Activated T-helper 2 cell treated with anti-CD3 and anti-CD28 coated beads, Interferon-gamma antibody, Interleukin-2, Interleukin-4, amounts not matched to agents 10 μg/mL and 5 μg/mL and 100 μg/mL, durations not matched to agents 14 hours and 24 hours and 36 hours (primary cell): ENCODE data around the gene OTC. TPM values are rescaled to one million over a fixed set of nuclear protein-coding genes. Genes with fewer than 3 reads are reported as not detected.

ENCODE experiments used
- DNase-seq: peaks from one replicate; pipeline ENCODE4 v3.0.0; 2021; ENCODE audit warnings: low spot score
- H3K27ac Mint-ChIP-seq: one replicate; pipeline ENCODE4 v1.8.0; 2021; ENCODE audit warnings: mixed read lengths
- H3K27me3 Mint-ChIP-seq: one replicate; pipeline ENCODE4 v1.8.0; 2021; ENCODE audit warnings: low read depth, mixed read lengths
- H3K36me3 Mint-ChIP-seq: one replicate; pipeline ENCODE4 v1.8.0; 2021; ENCODE audit warnings: low read depth, mixed read lengths
- H3K4me1 Mint-ChIP-seq: one replicate; pipeline ENCODE4 v1.8.0; 2021; ENCODE audit warnings: low read depth, mixed read lengths
- H3K4me3 Mint-ChIP-seq: one replicate; pipeline ENCODE4 v1.8.0; 2021; ENCODE audit warnings: low read depth, mild to moderate bottlenecking, moderate library complexity, mixed read lengths
- H3K9me3 Mint-ChIP-seq: one replicate; pipeline ENCODE4 v1.8.0; 2021; ENCODE audit warnings: mixed read lengths
- intact Hi-C: fragments of 100-400 bp; cut with micrococcal nuclease; formaldehyde crosslinking; loops from one replicate; pipeline ENCODE4 v1.15.1; 2023
- total RNA-seq: library from RNA; stranded (reverse); gene quantifications from 2 replicates; pipeline ENCODE4 v1.2.3, GENCODE V29; 2022

The OTC gene
- total RNA-seq, 1 donor from 2014 or later, result not detected

DNA sequence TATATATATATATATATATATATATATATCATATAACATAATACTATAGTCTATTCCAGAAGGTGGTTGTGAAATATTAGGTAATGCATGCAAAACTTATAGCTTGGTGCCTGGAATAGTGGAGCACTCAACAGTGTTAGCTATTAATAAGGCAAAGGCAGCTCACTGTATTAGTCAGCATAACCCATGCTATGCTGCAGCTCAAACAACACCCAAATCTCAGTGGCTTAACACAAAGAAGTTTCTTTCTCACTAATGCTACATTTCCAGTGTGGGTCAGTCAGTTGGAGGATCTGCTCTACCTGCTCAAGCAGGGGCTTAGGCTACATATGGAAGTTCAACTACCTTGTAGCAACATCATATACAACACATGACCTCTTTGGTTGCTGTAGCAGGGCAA lies 19.9 kb upstream of the OTC start:
- no peak for DNase-seq
- intact Hi-C loops, result no loop called here
- Mint-ChIP-seq H3K4me1 (peaks cover 14% of the 10 kb centered on the region), H3K4me3 (no peak overlapping the region), H3K9me3 (no peaks in the 10 kb centered on the region), H3K27ac (no peak overlapping the region), H3K36me3 (no peaks in the 10 kb centered on the region), H3K27me3 (peaks cover 7% of the 10 kb centered on the region)

DNA sequence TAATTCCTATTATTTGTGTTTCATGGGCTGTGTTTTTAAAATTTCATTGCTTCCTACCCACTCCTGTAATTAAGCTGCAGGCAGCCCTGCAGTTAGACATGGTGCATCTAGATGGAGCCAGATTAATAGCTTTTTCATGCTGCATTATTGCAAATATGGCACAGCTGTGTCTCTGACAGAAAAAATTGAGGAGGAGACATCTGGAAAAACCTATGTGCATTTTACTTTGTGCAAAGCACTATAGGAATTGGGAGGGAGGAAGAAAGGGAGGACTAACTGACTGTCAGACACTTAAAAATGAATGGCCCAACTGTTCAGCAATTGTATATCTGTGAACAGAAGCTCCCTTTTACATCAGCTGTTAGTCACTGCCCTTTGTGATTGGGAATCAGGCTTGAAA lies 17.0 kb upstream of the OTC start:
- no peaks in the 10 kb centered on the region for H3K9me3 Mint-ChIP-seq

DNA sequence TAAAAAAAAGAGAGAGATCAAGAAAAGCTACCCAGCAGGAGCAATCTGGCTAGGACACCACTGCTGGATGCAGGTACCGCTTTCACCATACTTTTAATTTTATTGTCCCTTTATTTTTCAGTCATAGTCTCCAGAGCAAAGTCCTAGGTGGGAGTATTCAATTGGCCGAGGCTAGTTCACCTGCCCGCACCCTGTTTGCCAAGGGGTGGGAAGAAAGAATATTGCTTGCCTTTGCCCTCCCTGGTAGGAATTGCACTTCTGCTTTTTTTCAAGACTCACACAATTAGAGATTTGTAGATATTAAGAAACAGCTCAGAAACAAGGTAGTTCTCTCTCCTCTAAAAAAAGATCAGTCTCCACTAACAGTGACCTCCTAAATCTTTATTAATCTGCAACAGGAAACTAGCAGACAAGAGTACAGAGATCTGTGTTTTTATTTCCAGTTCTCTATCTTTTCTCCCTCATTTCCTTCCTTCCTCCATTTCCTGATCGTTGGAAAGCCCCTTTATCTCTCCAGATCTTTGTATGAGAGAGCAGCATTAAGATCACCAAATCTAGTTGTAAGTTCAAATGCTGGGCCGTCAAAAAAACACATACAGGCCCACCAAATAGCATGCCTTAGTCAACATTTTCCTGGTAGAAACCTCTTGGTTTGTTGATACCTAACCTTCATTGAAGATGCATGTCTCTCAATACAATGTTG lies 15.7 kb upstream of the OTC start:
- Mint-ChIP-seq H3K4me3 (no peak overlapping the region), H3K4me1 (no peaks in the 10 kb centered on the region), H3K9me3 (no peaks in the 10 kb centered on the region), H3K27ac (no peak overlapping the region), H3K36me3 (no peaks in the 10 kb centered on the region), H3K27me3 (peaks cover 13% of the 10 kb centered on the region)
- no peak for DNase-seq
- intact Hi-C loops, result no loop called here

More for the DNA sequence above, 17.0 kb upstream of the OTC start:
- Mint-ChIP-seq H3K27ac (no peak overlapping the region), H3K36me3 (no peaks in the 10 kb centered on the region), H3K4me1 (no peaks in the 10 kb centered on the region), H3K27me3 (peaks cover 7% of the 10 kb centered on the region), H3K4me3 (no peak overlapping the region)
- intact Hi-C loops, result no loop called here
- no peak for DNase-seq

DNA sequence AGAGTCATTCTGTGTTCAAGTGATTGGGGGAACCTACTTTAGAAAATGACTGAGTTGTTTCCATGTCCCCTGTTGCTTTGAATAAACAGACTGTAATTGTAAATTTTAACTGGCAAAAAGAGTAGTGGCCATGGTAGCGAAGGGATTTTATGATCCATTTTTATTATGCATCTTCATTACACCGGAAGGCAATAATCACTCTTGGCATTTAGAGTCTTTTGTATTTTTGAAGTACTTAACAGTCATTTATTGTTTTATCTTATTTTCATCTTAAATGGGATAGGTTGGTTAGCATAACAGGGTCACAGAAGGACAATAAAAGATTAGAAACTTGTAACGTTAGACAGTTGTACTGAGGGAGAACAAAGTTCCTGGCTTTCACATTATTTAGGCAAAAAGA lies 11.0 kb upstream of the OTC start:
- DNase-seq, result no peak
- Mint-ChIP-seq H3K9me3 (no peaks in the 10 kb centered on the region), H3K27ac (no peak overlapping the region), H3K27me3 (peaks cover 12% of the 10 kb centered on the region), H3K4me1 (peaks cover 1% of the 10 kb centered on the region), H3K36me3 (no peaks in the 10 kb centered on the region), H3K4me3 (no peak overlapping the region)
- intact Hi-C loops, result no loop called here

DNA sequence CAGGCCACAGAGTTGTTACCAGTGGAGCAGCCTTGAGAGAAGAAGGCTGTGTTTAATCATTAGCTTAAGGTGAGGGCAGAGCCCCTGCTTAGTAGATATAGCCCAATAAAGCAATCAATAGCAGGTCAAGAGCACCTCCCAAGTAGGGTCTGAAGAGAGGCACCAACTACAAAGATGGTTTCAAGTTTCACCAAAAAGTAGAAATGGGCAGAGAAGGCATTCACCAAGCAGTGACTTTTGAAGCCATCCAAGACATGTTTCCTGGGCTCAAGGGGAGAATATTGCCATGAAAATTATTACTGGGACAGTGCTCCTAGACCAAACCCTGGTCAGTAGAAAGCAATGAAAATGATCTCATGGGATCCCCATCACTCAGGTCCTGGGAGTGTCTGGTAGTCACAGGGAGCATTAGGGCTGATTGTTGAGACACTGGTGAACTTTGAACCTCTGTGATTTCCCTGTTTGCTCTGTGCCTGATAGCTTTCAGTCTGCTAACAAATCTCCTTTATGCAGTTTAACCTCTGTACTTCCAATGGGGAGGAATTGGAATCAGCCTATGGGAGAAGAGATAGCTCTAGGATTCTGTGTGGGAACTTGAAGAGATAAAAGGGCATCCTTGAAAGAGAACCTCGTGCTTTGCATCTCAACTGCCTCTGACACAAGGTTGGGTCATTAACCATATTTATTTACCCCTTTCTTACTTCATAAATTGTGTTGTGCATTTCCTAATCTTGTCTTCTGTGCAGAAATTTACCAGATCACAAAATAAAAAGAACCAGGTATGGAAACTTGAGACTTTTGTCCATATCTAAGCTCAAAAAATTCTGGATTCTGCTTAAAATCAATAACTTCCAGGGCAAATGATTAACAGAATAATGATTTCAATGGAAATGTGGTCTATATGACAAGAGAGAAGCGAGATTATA lies 9.3 kb upstream of the OTC start:
- no peak for DNase-seq
- Mint-ChIP-seq H3K4me1 (peaks cover 4% of the 10 kb centered on the region), H3K27me3 (peaks cover 11% of the 10 kb centered on the region), H3K27ac (no peak overlapping the region), H3K4me3 (no peak overlapping the region), H3K9me3 (no peaks in the 10 kb centered on the region), H3K36me3 (no peaks in the 10 kb centered on the region)
- intact Hi-C loops, result no loop called here

DNA sequence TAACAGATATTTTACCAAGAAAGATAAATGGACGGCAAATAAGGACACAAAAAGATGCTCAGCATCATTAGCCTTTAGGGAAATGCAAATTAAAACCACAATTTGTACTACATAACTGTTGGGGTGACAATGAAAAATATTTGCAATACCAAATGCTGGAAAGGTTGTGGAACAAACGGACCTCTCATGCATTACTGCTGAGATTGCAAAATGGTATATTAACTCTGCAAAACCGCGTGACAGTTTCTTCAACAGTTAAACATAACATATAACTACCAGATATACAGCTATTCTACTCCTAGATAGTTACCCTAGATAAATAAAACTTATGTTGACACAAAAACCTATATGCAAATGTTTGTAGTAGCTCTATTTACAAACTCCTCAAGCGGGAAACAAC lies 6.3 kb upstream of the OTC start:
- intact Hi-C loops, result no loop called here
- H3K27ac Mint-ChIP-seq, result no peak overlapping the region
- H3K9me3 Mint-ChIP-seq, result no peaks in the 10 kb centered on the region
- DNase-seq, result no peak
- H3K36me3 Mint-ChIP-seq, result no peaks in the 10 kb centered on the region
- peaks cover 14% of the 10 kb centered on the region for H3K27me3 Mint-ChIP-seq
- H3K4me1 Mint-ChIP-seq, result peaks cover 4% of the 10 kb centered on the region
- H3K4me3 Mint-ChIP-seq, result no peak overlapping the region

DNA sequence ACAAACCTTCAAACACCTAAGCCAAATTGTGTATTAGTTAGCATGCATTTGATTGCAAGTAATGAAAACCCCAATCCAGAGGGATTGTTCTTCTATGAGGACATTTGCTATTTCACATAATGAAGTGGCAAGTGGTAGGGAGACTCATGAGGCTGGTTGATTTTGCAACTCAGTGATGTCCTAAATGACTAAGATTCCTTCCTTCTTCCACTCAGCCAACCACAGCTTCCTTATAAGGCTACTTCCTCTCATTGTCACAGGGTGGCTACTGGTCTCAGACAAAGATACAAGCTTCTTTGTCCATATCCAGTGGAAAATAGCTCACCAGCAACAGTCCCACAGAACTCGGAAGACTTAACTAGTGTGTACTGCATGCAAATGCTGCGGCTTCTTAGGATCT lies 5.3 kb upstream of the OTC start:
- Mint-ChIP-seq H3K4me1 (peaks cover 4% of the 10 kb centered on the region), H3K4me3 (no peak overlapping the region), H3K27ac (no peak overlapping the region), H3K36me3 (no peaks in the 10 kb centered on the region), H3K27me3 (peaks cover 9% of the 10 kb centered on the region), H3K9me3 (no peaks in the 10 kb centered on the region)
- no peak for DNase-seq
- intact Hi-C loops, result no loop called here

DNA sequence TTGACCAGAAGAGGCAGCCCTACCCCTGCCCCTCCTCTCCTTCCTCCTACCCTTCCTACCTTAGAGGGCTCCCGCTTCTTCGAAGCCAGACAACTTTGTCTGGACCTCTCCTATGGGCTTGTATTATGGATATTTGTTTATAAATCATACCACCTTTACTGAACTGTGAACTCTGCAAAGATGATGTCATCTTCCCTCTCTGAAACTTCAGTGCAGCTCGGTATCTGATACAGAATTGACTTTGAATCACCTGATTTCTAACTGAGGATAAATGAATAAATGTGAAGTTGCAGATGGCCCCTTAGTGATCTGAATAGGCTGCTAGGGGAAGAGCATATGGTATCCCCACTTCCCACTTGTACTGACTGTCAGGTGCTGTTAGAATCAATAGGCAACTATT lies 1.1 kb upstream of the OTC start:
- H3K4me1 Mint-ChIP-seq, result peaks cover 4% of the 10 kb centered on the region
- intact Hi-C loops, result no loop called here
- DNase-seq, result no peak
- H3K4me3 Mint-ChIP-seq, result no peak overlapping the region
- no peaks in the 10 kb centered on the region for H3K9me3 Mint-ChIP-seq
- peaks cover 7% of the 10 kb centered on the region for H3K27me3 Mint-ChIP-seq
- H3K36me3 Mint-ChIP-seq, result no peaks in the 10 kb centered on the region
- no peak overlapping the region for H3K27ac Mint-ChIP-seq

DNA sequence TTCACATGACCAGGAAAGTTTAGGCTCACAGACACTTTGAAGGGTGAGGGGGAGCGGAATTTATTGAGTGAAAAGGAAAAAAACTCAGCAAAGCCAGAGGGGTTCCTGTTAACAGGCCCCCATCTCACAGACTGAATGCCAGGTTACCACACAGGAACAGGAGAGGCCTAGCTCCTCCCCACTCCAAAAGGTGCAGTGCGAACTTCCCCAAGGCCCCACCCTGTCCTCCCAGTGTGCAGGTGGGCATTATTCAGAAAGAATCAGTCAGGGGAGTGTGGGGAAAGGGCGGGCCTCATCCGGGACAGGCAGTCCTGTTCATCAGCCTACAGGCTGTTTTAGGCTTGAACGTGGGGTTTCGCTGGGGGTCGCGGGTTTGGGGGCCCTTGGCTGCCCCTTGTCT lies 4.0 kb downstream of the OTC start:
- Mint-ChIP-seq H3K4me3 (no peak overlapping the region), H3K4me1 (no peaks in the 10 kb centered on the region), H3K36me3 (no peaks in the 10 kb centered on the region), H3K27me3 (no peaks in the 10 kb centered on the region), H3K27ac (no peak overlapping the region), H3K9me3 (no peaks in the 10 kb centered on the region)
- intact Hi-C loops, result no loop called here
- no peak for DNase-seq

DNA sequence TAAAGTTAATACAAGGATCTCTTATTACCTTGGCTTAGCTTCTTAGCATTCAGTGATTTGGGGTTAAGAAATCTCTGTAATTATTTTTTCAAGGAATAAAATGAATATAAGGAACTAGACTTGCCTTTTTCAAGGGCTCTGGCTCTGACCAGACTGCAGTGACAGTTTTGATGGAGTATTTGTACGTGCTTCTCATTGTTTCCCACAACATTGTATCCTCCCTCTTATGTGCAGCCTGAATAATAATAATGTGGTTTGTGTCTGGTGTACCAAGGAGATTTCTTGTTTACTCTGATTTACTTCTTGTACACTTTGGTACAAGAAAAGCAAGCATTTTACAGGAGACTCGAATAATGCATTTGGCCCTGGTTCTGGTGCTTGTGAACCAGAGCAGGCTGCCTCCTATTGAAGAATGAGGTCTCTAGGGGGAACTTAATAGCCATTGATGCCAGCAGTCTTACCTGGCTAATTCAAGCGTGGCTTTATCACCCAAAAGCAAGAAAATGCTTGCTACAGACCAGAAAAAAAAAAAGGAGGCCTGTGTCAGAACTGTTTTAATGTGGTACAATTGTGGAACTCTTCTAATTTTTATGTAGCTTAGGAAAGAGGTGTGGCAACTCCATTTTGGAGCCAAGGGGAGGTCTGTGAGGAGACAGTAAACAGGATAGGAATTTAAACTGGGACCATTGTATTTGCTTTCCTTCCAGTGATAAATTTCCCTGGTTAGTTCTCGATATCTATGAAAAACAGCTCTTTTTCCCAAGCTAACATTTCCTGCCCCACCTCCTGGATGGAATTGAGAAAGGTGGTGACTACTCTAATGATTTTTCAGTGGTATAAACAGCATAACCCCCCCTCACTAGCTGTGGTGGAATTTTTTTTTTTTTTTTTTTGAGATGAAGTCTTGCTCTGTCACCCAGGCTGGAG lies 5.6 kb downstream of the OTC start:
- no peaks in the 10 kb centered on the region for H3K9me3 Mint-ChIP-seq
- no peaks in the 10 kb centered on the region for H3K4me1 Mint-ChIP-seq
- intact Hi-C loops, result no loop called here
- H3K27ac Mint-ChIP-seq, result no peak overlapping the region
- H3K36me3 Mint-ChIP-seq, result no peaks in the 10 kb centered on the region
- no peak overlapping the region for H3K4me3 Mint-ChIP-seq
- no peak for DNase-seq
- H3K27me3 Mint-ChIP-seq, result no peaks in the 10 kb centered on the region

DNA sequence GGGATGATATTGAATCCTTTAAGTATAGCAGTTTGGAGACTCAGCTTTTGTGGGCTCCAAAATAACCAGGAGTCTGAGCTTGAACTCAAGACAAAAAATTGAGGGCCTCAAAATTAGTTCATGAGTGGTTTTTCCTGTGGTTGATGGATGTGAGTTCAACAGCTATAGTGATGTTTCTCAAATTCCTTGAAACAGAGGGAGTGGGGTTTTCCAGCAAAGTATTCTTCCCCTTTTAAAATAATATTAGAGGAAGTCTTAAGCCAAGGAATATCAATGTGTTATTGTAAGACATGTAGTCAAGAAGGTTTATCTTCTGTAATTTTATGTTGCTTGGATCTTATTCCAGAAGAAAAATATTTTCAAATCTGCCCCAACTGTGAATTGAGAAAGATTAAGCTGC lies 10.6 kb downstream of the OTC start:
- Mint-ChIP-seq H3K4me3 (no peak overlapping the region), H3K36me3 (no peaks in the 10 kb centered on the region), H3K9me3 (no peaks in the 10 kb centered on the region), H3K4me1 (no peaks in the 10 kb centered on the region), H3K27me3 (peaks cover 2% of the 10 kb centered on the region), H3K27ac (no peak overlapping the region)
- DNase-seq, result no peak
- intact Hi-C loops, result no loop called here

DNA sequence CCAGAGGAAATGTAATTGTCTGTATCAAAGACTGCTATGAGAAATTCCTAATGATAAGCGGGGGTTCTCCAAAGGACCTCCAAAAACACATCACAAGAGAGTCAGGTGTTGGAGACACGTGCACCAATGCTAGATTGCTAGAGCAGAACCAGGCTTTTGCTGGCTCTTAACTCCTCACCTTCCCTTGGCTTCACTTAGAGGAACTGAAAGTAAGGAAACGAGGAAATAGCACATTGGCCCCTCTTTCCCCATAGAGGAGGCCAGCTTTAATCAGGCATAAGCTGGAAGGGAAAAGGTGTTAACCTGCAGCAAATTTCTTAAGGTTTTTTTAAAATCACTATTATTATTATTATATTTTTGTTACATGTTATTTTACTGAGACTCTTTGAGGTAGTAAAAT lies 13.6 kb downstream of the OTC start:
- DNase-seq, result no peak
- Mint-ChIP-seq H3K4me1 (no peaks in the 10 kb centered on the region), H3K36me3 (no peaks in the 10 kb centered on the region), H3K27ac (no peak overlapping the region), H3K27me3 (peaks cover 2% of the 10 kb centered on the region), H3K9me3 (no peaks in the 10 kb centered on the region), H3K4me3 (no peak overlapping the region)
- intact Hi-C loops, result no loop called here
